BLaER1 treated with 17β-estradiol and CSF1 and Interleukin-3, amounts not matched to agents 10 nM and 100 nM (cell line): ENCODE measurements around the gene PROM1.
A peak's percentile ranks its signal among the peaks of the same experiment; 100 is the strongest.

Source experiments
- H3K27ac ChIP-seq, 11 experiments: shearing (Covaris generic); formaldehyde crosslinking; 2 replicates each; pipeline ENCODE4 v1.8.1; 2022
- H3K27me3 ChIP-seq, 11 experiments: shearing (Covaris generic); formaldehyde crosslinking; 2 replicates each; pipeline ENCODE4 v1.8.1; 2022
- H3K36me3 ChIP-seq, 11 experiments: shearing (Covaris generic); formaldehyde crosslinking; 2 replicates each; pipeline ENCODE4 v1.8.1; 2022
- H3K4me1 ChIP-seq, 10 experiments: shearing (Covaris generic); formaldehyde crosslinking; 2 replicates each; pipeline ENCODE4 v1.8.1; 2022
- H3K4me2 ChIP-seq, 11 experiments: shearing (Covaris generic); formaldehyde crosslinking; 2 replicates each; pipeline ENCODE4 v1.8.1; 2022
- H3K4me3 ChIP-seq, 10 experiments: shearing (Covaris generic); formaldehyde crosslinking; 2 replicates each; pipeline ENCODE4 v1.8.1; 2022
- H3K9ac ChIP-seq, 11 experiments: shearing (Covaris generic); formaldehyde crosslinking; 2 replicates each; pipeline ENCODE4 v1.8.1; 2022
- H3K9me3 ChIP-seq, 11 experiments: shearing (Covaris generic); formaldehyde crosslinking; replicated peaks in 1 of 11; 2 replicates each; pipeline ENCODE4 v1.8.1; 2022
- H4K20me1 ChIP-seq, 11 experiments: shearing (Covaris generic); formaldehyde crosslinking; 2 replicates each; pipeline ENCODE4 v1.8.1; 2022
- Cebpa-rat ChIP-seq, 11 experiments: shearing (Covaris generic); IDR thresholded peaks; 2 replicates each; pipeline ENCODE4 v1.8.1; 2022

PROM1 gene

DNA sequence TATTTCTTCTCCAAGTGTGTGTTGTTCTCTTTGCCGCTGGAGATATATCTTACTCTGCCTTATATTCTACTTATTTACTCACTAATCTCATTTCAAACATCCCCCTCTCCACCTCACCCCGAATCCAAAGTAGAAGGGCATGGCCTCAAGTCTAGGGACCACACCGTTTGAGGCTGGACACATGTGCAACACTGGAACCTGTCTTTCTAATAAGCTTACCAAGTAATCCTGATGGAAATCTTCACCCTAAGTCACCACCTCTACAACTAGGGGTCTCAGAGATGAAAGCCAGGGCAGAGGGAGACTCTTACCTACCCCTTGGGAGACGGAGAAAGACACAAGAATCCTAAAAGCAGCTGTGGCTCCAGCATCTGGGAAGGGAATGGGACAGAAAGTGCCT, 6.0 kb downstream of the PROM1 start:
- no peak overlapping the region for H3K4me3 ChIP-seq
- H3K9me3 ChIP-seq = peaks cover 10 to 15% (median 12%) of the 10 kb centered on the region in 11 experiments
- 0 out of 22 replicates have a peak, but pooled peaks cover 0 to 5% (median 0%) of the 10 kb centered on the region in 11 experiments for H4K20me1 ChIP-seq
- peaks cover 25 to 43% (median 39%) of the 10 kb centered on the region in 11 experiments for H3K27me3 ChIP-seq
- no peak overlapping the region for H3K4me2 ChIP-seq
- H3K4me1 ChIP-seq = peaks cover 0 to 12% (median 4%) of the 10 kb centered on the region in 10 experiments; a peak in 5 of 20 replicates
- no peak for TF ChIP-seq Cebpa-rat (IDR thresholded peaks at IDR 0.05)
- no peaks in the 10 kb centered on the region for H3K36me3 ChIP-seq
- no peak overlapping the region for H3K9ac ChIP-seq
- no peak overlapping the region for H3K27ac ChIP-seq

DNA sequence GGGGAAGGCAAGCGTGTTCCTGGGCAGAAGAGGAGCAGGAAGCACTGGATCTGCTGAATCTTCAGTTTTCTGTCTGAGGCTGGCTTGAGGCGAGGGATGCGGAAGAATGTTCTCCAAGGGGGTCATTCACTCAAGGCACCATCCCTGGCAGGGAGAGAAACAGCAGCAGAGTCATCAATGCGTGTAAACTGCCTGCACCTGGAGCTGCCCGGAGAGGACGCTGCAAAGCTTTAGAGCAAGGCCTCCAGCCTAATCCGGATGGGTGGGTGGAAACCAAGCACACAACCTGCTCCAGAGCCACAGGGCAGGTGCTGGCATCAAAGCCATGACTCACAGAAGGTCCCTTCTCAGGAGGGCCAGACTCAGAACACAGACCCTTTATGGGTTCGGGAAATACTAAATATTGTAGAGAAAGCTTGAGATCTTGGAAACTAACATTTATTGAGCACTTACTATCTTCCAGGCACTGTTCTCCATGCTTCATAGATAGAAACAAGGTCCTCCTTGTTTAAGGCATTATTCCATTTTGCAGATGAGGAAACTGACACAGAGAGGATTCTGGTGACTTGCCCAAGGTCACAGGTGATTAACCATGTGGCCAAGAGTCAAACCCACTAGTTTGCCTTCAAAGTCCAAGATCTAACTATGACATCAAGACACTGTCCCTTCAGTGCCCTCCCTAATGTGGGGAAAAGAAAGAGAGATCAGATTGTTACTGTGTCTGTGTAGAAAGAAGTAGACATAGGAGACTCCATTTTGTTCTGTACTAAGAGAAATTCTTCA, 7.7 kb downstream of the PROM1 start:
- H3K36me3 ChIP-seq = no peaks in the 10 kb centered on the region
- no peak for TF ChIP-seq Cebpa-rat (IDR thresholded peaks at IDR 0.05)
- no peak overlapping the region for H3K4me2 ChIP-seq
- H3K4me3 ChIP-seq = no peak overlapping the region
- peaks cover 0 to 4% (median 0%) of the 10 kb centered on the region in 11 experiments; a peak in 3 of 22 replicates for H3K9me3 ChIP-seq
- peaks cover 0 to 12% (median 0%) of the 10 kb centered on the region in 10 experiments; a peak in 2 of 20 replicates for H3K4me1 ChIP-seq
- H4K20me1 ChIP-seq = no peaks in the 10 kb centered on the region
- peaks cover 9 to 27% (median 22%) of the 10 kb centered on the region in 11 experiments for H3K27me3 ChIP-seq
- no peak overlapping the region for H3K9ac ChIP-seq
- H3K27ac ChIP-seq = no peak overlapping the region

DNA sequence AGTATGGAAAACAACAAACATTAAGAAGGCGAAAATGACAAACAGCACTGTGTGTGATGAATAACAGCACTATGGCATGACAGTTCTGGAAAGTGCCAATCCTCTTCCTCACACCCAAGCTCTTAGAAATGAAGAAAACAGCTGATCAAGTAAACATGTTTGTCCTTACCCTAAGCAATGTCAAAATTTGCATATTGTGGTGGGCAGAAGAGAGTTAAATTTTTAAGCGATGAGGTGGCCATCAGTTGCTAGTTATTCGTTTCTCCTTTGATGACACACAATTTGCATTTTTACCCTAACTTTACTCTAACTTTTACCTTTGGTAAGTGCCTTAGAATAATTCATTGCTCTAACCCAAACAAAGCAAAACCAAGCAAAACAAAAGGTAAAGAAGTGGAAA, 8.8 kb downstream of the PROM1 start:
- peaks cover 0 to 16% (median 11%) of the 10 kb centered on the region in 11 experiments; a peak in 15 of 22 replicates for H3K27me3 ChIP-seq
- H4K20me1 ChIP-seq = no peaks in the 10 kb centered on the region
- no peak overlapping the region for H3K4me2 ChIP-seq
- H3K27ac ChIP-seq = no peak overlapping the region
- no peak overlapping the region for H3K9ac ChIP-seq
- H3K4me3 ChIP-seq = no peak overlapping the region
- H3K4me1 ChIP-seq = peaks cover 0 to 12% (median 0%) of the 10 kb centered on the region in 10 experiments; a peak in 4 of 20 replicates
- no peaks in the 10 kb centered on the region for H3K36me3 ChIP-seq
- no peak for TF ChIP-seq Cebpa-rat (IDR thresholded peaks at IDR 0.05)
- no peaks in the 10 kb centered on the region for H3K9me3 ChIP-seq

DNA sequence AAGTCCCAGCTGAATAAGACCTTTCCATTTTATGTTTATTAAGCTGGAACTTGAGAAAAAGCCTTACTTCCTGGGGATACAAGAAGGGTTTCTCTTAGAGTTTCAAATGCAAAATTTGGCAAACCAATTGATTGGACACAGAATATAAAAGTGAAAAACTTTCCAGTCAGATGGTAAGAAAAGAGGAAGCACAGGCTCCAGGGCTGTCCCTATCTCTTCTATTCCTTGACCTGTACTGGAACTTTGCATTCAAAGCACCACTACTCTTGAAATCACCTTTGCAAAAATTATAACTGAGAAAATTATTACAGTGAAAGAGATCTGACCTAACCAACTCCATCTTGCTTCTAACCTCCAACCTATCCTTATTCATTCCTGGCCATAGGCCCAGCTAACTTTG, 11.7 kb downstream of the PROM1 start:
- peaks cover 0 to 12% (median 2%) of the 10 kb centered on the region in 10 experiments; a peak in 6 of 20 replicates for H3K4me1 ChIP-seq
- H3K27me3 ChIP-seq = no peaks in the 10 kb centered on the region
- no peak overlapping the region for H3K27ac ChIP-seq
- no peaks in the 10 kb centered on the region for H4K20me1 ChIP-seq
- H3K9ac ChIP-seq = no peak overlapping the region
- H3K9me3 ChIP-seq = no peaks in the 10 kb centered on the region
- no peak overlapping the region for H3K4me2 ChIP-seq
- no peaks in the 10 kb centered on the region for H3K36me3 ChIP-seq
- no peak overlapping the region for H3K4me3 ChIP-seq
- no peak for TF ChIP-seq Cebpa-rat (IDR thresholded peaks at IDR 0.05)

DNA sequence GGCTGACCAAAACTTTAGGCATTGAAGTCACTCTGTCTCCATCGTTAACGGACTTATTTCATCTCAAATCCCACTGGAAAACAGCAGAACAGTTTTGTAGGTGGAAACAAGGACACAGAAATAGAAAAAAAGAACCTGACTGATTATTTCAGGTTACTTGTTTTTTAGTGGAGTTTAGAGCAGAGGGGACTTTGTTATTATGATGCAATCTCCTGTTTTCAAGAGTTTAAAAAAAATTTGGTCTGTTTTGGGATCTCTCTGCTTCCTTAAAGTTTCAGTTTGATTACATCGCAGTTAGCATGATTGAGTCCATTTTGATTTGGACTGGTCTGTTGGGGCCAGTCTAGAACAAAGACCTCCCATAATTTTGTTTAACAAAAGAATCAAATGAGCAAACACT, 13.6 kb downstream of the PROM1 start:
- Histone ChIP-seq H3K27ac (no peak overlapping the region), H3K27me3 (no peaks in the 10 kb centered on the region), H3K9ac (no peak overlapping the region), H3K4me2 (peak overlapping the region in 5 of 11 experiments; percentile 4 to 27 (median 6); a peak in 2 of 22 replicates), H3K4me3 (no peak overlapping the region), H3K9me3 (no peaks in the 10 kb centered on the region), H3K4me1 (peaks cover 0 to 15% (median 3%) of the 10 kb centered on the region in 10 experiments; a peak in 6 of 20 replicates), H3K36me3 (no peaks in the 10 kb centered on the region), H4K20me1 (no peaks in the 10 kb centered on the region)
- peak in 2 of 11 experiments; percentile 19 to 34; a peak in 2 of 22 replicates for TF ChIP-seq Cebpa-rat (IDR thresholded peaks at IDR 0.05)

DNA sequence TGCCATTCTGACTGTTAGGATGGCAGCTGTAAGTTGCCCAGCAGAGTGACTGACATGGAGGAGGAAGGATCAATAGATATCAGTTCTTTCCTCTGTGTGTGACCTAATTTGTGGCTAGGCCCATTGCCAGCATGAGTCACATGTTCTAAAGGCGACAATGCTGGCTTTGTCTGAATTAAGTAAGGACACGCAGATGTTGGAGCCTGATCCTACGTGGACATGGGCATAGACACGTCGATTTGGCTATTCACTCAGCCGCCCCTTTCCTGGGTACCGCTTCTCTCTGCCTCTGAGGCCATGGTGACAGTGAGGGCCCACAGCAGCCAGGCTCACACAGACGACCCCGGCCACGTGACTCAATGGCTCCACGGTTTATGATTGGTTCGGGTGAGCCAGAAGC, 16.3 kb downstream of the PROM1 start:
- H3K4me1 ChIP-seq = peaks cover 0 to 15% (median 3%) of the 10 kb centered on the region in 10 experiments; a peak in 6 of 20 replicates
- no peaks in the 10 kb centered on the region for H3K27me3 ChIP-seq
- H3K4me2 ChIP-seq = peak overlapping the region in 5 of 11 experiments; percentile 12 to 31 (median 29); a peak in 5 of 22 replicates
- H3K36me3 ChIP-seq = no peaks in the 10 kb centered on the region
- H3K4me3 ChIP-seq = no peak overlapping the region
- no peak overlapping the region for H3K9ac ChIP-seq
- H4K20me1 ChIP-seq = no peaks in the 10 kb centered on the region
- H3K27ac ChIP-seq = no peak overlapping the region
- H3K9me3 ChIP-seq = peaks cover 0 to 10% (median 8%) of the 10 kb centered on the region in 11 experiments; a peak in 14 of 22 replicates
- TF ChIP-seq Cebpa-rat (IDR thresholded peaks at IDR 0.05) = no peak

DNA sequence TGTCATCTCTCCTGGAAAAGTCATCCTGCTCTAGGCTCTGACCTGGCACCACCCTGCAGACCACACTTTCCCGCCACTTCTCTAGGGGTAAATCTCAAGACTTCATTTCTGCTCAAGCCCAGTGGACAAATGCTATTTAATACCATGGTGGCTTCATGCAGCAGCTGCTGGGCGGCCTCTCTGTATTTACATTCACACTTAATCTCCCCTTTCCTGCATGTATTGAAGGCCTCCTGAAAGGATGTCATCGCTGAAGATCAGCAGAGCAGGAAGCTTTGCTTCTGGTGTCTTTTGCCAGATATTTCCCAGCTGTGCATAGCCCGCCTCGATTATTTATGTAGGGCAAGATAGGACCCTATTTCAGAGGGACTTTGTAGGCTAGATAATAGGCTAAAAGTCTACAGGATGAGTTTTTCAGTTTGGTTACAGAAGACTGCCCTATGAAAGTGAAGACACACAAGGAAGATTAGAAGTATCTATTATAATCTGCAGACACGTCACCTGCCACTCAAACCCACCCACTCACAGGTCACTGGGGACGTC, 17.2 kb downstream of the PROM1 start:
- Histone ChIP-seq H3K4me1 (peaks cover 0 to 15% (median 3%) of the 10 kb centered on the region in 10 experiments; a peak in 6 of 20 replicates), H3K36me3 (no peaks in the 10 kb centered on the region), H4K20me1 (no peaks in the 10 kb centered on the region), H3K9me3 (peaks cover 0 to 10% (median 8%) of the 10 kb centered on the region in 11 experiments; a peak in 14 of 22 replicates), H3K27ac (no peak overlapping the region), H3K9ac (no peak overlapping the region), H3K4me3 (no peak overlapping the region), H3K27me3 (no peaks in the 10 kb centered on the region), H3K4me2 (peak overlapping the region in 5 of 11 experiments; percentile 12 to 31 (median 29); a peak in 3 of 22 replicates)
- TF ChIP-seq Cebpa-rat (IDR thresholded peaks at IDR 0.05) = no peak

DNA sequence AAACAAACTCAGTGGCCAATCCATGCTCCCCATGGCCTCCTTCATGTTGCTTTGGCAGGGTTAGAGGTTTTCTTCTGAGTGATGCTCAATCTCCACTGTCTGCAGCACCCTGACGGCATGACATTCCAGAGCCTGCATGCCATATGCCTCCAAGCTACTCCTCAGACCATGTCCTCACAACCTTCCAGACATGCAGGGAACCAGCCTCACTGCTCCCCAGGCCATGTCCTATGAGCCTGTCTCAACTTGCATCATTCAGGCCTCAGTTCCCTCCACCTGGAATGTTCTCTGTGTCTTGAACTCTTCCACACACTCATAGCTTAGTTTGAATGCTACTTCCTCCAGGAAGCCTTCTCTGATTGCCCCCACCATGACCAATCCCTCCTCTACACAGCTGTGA, 18.8 kb downstream of the PROM1 start:
- no peak for TF ChIP-seq Cebpa-rat (IDR thresholded peaks at IDR 0.05)
- Histone ChIP-seq H3K9ac (no peak overlapping the region), H3K4me1 (peaks cover 0 to 11% (median under 1%) of the 10 kb centered on the region in 10 experiments; a peak in 6 of 20 replicates), H3K9me3 (peaks cover 0 to 10% (median 8%) of the 10 kb centered on the region in 11 experiments; a peak in 14 of 22 replicates), H3K27me3 (no peaks in the 10 kb centered on the region), H3K36me3 (no peaks in the 10 kb centered on the region), H3K4me2 (no peak overlapping the region), H4K20me1 (no peaks in the 10 kb centered on the region), H3K27ac (no peak overlapping the region), H3K4me3 (no peak overlapping the region)

DNA sequence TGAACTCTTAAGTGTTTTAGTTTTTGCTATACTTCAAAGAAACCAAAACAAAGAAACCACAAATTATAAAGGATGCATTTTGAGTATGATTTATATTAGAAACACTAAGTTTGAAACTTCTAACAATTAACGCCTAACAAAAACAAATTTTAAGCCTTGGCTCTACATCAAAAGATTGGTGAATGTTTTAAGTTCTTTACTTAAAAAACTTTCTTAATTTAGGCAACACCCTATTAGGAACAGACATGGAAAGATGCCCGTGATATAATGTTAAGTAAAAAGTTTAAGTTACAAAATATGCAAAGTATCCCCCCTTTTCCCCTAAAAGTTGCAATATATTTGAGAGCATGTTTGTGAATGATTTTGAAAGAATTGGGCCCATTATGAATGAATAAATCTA, 21.2 kb downstream of the PROM1 start:
- Histone ChIP-seq H3K4me1 (peaks cover 0 to 11% (median 0%) of the 10 kb centered on the region in 10 experiments; a peak in 6 of 20 replicates), H3K4me3 (no peak overlapping the region), H4K20me1 (no peaks in the 10 kb centered on the region), H3K9me3 (peaks cover 0 to 10% (median 8%) of the 10 kb centered on the region in 11 experiments; a peak in 14 of 22 replicates), H3K27ac (no peak overlapping the region), H3K9ac (no peak overlapping the region), H3K4me2 (no peak overlapping the region), H3K27me3 (no peaks in the 10 kb centered on the region), H3K36me3 (no peaks in the 10 kb centered on the region)
- TF ChIP-seq Cebpa-rat (IDR thresholded peaks at IDR 0.05) = no peak
